SK-N-SH (cell line): ENCODE data around the gene TUBGCP6. TPM values are rescaled to one million over a fixed set of nuclear protein-coding genes. Genes with fewer than 3 reads are reported as not detected.

Source experiments
- CTCF ChIA-PET: fragments of 300-600, 350-600 bp; formaldehyde crosslinking; extraction: SDS; loops from one replicate; lab custom pipeline; 2021; lab: Yijun Ruan, JAX
- POLR2A ChIA-PET: fragments of 350-600 bp; sonication (Branson Sonifier 250); formaldehyde crosslinking; extraction: SDS; loops from one replicate; lab custom pipeline; 2020; ENCODE audit warnings: antibody characterized with exemption, inconsistent platforms; lab: Yijun Ruan, JAX
- DNase-seq: peaks from one replicate; pipeline ENCODE4 v3.0.0; 2012
- H2AFZ ChIP-seq: fragments of 200-600 bp; sonication (generic); 2 replicates; pipeline ENCODE4 v1.8.1; 2016; ENCODE audit warnings: antibody characterized with exemption, mild to moderate bottlenecking, low read depth
- H3F3A ChIP-seq: fragments of 200-600 bp; sonication (generic); replicated peaks from 2 replicates; pipeline ENCODE3; 2016; ENCODE audit warnings: antibody characterized with exemption, mild to moderate bottlenecking; ENCODE audit not compliant: insufficient read depth
- H3K27ac ChIP-seq, 2 experiments: fragments of 200-500 bp in 1 of 2; fragments of 200-600 bp in 1 of 2; sonication (Bioruptor generic) in 1 of 2; sonication (generic), shearing (Covaris generic) in 1 of 2; 2 replicates each; pipeline versions ENCODE4 v1.5.1 to v1.6.1; 2014 to 2016; ENCODE audit warnings: low read depth in 2 of 2, inconsistent platforms in 1 of 2, low read length in 1 of 2, mild to moderate bottlenecking in 1 of 2, mixed read lengths in 1 of 2
- H3K27me3 ChIP-seq: fragments of 200-600 bp; sonication (generic), shearing (Covaris generic); 2 replicates; pipeline ENCODE4 v1.6.1; 2016; ENCODE audit warnings: mixed run types; ENCODE audit not compliant: insufficient read depth
- H3K36me3 ChIP-seq, 2 experiments: fragments of 200-500 bp in 1 of 2; fragments of 200-600 bp in 1 of 2; sonication (Bioruptor generic) in 1 of 2; sonication (generic) in 1 of 2; replicated peaks in 1 of 2; 2 replicates each; pipeline versions ENCODE3 to v1.5.1; 2014 to 2016; ENCODE audit warnings: low read length in 1 of 2, mild to moderate bottlenecking in 1 of 2; ENCODE audit not compliant: insufficient read depth in 2 of 2, control insufficient read depth in 1 of 2
- H3K4me1 ChIP-seq, 2 experiments: fragments of 200-500 bp in 1 of 2; fragments of 200-600 bp in 1 of 2; sonication (Bioruptor generic) in 1 of 2; sonication (generic), shearing (Covaris generic) in 1 of 2; 2 replicates each; pipeline versions ENCODE4 v1.5.1 to v1.6.1; 2014 to 2016; ENCODE audit warnings: low read depth in 1 of 2, low read length in 1 of 2, mixed run types in 1 of 2; ENCODE audit not compliant: insufficient read depth in 2 of 2, control insufficient read depth in 1 of 2
- H3K4me2 ChIP-seq: fragments of 200-600 bp; sonication (generic), shearing (Covaris generic); 2 replicates; pipeline ENCODE4 v1.6.1; 2017; ENCODE audit warnings: mixed run types
- H3K4me3 ChIP-seq, 2 experiments: fragments of 200-500 bp in 1 of 2; fragments of 200-600 bp in 1 of 2; sonication (Bioruptor generic) in 1 of 2; sonication (generic), shearing (Covaris generic) in 1 of 2; 2 replicates each; pipeline versions ENCODE4 v1.5.1 to v1.8.1; 2014 to 2016; ENCODE audit warnings: low read depth in 2 of 2, inconsistent platforms in 1 of 2, low read length in 1 of 2, mild to moderate bottlenecking in 1 of 2, mixed read lengths in 1 of 2, moderate library complexity in 1 of 2
- H3K79me2 ChIP-seq: fragments of 200-600 bp; sonication (generic); 2 replicates; pipeline ENCODE4 v1.8.1; 2017; ENCODE audit warnings: mild to moderate bottlenecking; ENCODE audit not compliant: insufficient read depth
- H3K9ac ChIP-seq: fragments of 200-600 bp; sonication (generic); 2 replicates; pipeline ENCODE4 v1.6.1; 2017; ENCODE audit warnings: mixed run types
- H3K9me2 ChIP-seq: fragments of 200-600 bp; sonication (generic); 2 replicates; pipeline ENCODE4 v1.6.1; 2017; ENCODE audit warnings: mixed run types
- H3K9me3 ChIP-seq: fragments of 200-600 bp; sonication (generic); 2 replicates; pipeline ENCODE4 v1.6.1; 2017; ENCODE audit warnings: mixed run types, mild to moderate bottlenecking, moderate library complexity
- H4K20me1 ChIP-seq: fragments of 200-600 bp; sonication (generic); 2 replicates; pipeline ENCODE4 v1.6.1; 2017; ENCODE audit warnings: mild to moderate bottlenecking, mixed run types; ENCODE audit not compliant: insufficient read depth
- EZH2phosphoT487 ChIP-seq: fragments of 200-600 bp; sonication (generic); IDR thresholded peaks from 2 replicates; pipeline ENCODE4 v1.6.1; 2017; ENCODE audit warnings: low read depth, mixed run types, mild to moderate bottlenecking, antibody characterized with exemption, moderate library complexity, borderline replicate concordance
- FOSL2 ChIP-seq: IDR thresholded peaks from 2 replicates; pipeline ENCODE4 v1.4.0; 2012; ENCODE audit warnings: low read depth, mild to moderate bottlenecking, moderate library complexity, borderline replicate concordance
- FOXJ3 ChIP-seq: sonication (generic); formaldehyde crosslinking; IDR thresholded peaks from 2 replicates; pipeline ENCODE4 v1.5.1; 2020; ENCODE audit warnings: mild to moderate bottlenecking, missing genetic modification reagents
- GABPA ChIP-seq: IDR thresholded peaks from 2 replicates; pipeline ENCODE4 v1.4.0; 2012; ENCODE audit warnings: low read depth, mild to moderate bottlenecking
- GATA2 ChIP-seq: sonication (generic); formaldehyde crosslinking; IDR thresholded peaks from 2 replicates; pipeline ENCODE4 v1.5.0; 2020; ENCODE audit warnings: mild to moderate bottlenecking, missing genetic modification reagents
- MAX ChIP-seq: IDR thresholded peaks from 2 replicates; pipeline ENCODE4 v1.4.0; 2012; ENCODE audit warnings: low read depth
- MXI1 ChIP-seq: IDR thresholded peaks from 2 replicates; pipeline ENCODE4 v1.6.1; 2012; ENCODE audit warnings: mild to moderate bottlenecking, low read depth, low read length, improper control_type of control experiment
- NFIC ChIP-seq: IDR thresholded peaks from 2 replicates; pipeline ENCODE4 v1.4.0; 2012; ENCODE audit warnings: borderline replicate concordance
- POLR2AphosphoS5 ChIP-seq: IDR thresholded peaks from 2 replicates; pipeline ENCODE4 v1.6.1; 2012; ENCODE audit warnings: low read depth, low read length
- RAD21 ChIP-seq: IDR thresholded peaks from 2 replicates; pipeline ENCODE4 v1.6.1; 2012; ENCODE audit warnings: mild to moderate bottlenecking, low read length
- RXRA ChIP-seq: IDR thresholded peaks from 2 replicates; pipeline ENCODE4 v1.4.0; 2012; ENCODE audit warnings: low read depth, mild to moderate bottlenecking, borderline replicate concordance
- TCF12 ChIP-seq: IDR thresholded peaks from 2 replicates; pipeline ENCODE4 v1.4.0; 2012
- TEAD4 ChIP-seq: IDR thresholded peaks from 2 replicates; pipeline ENCODE4 v1.4.0; 2012; ENCODE audit warnings: mild to moderate bottlenecking, borderline replicate concordance; ENCODE audit not compliant: insufficient read depth
- YY1 ChIP-seq: IDR thresholded peaks from 2 replicates; pipeline ENCODE4 v1.4.0; 2012; ENCODE audit warnings: low read depth, mild to moderate bottlenecking
- ZBTB33 ChIP-seq: IDR thresholded peaks from 2 replicates; pipeline ENCODE4 v1.4.0; 2012; ENCODE audit warnings: low read depth, borderline replicate concordance
- WGBS: methylation state at CpG from one replicate; pipeline ENCODE4 v1.1.6; 2017; ENCODE audit warnings: low lambda C conversion rate; 5-methylcytosine and 5-hydroxymethylcytosine counted together
- polyA plus RNA-seq, 3 experiments: library from polyadenylated mRNA; depleted of rRNA; stranded (reverse); fragments of >200 nt; gene quantifications; 2 replicates each; pipeline ENCODE4 v1.2.3, GENCODE V29; 2012
- TF ChIP-seq, protein P1 (sequence below): fragments of 200-600 bp; sonication (generic); IDR thresholded peaks from 2 replicates; pipeline ENCODE4 v1.6.1; 2017; ENCODE audit warnings: antibody characterized with exemption, mild to moderate bottlenecking, moderate library complexity
- TF ChIP-seq, protein P2 (sequence below): IDR thresholded peaks from 2 replicates; pipeline ENCODE4; 2012

The TUBGCP6 gene
- polyA plus RNA-seq, 1 of the 3 experiments (the other 2 are of a cell fraction), result 40.4 TPM

DNA sequence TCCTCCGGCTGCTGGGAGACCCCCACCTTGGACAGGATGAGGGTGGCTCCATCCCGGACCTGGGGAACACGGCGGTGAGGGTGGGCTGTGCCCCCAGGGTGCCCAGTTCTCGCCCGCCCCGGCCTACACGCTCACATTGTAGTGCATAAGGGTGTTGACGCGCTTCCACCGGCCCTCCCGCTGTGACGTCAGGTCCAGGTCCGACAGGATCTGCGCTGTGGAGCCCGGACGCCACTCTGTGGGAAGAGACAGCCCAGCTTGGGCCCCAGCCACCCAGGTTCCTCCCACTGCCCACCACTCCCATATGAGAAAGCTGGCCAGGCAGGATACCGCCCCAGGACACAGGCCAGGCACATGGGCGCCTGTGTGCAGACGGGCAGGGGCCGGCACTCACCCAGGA is 33.6 kb upstream of the TUBGCP6 start:
- no peak overlapping the region for H2AFZ ChIP-seq
- WGBS, result no CpG with 5 or more reads among the region's 21 CpGs
- H3K4me2 ChIP-seq, result no peak overlapping the region
- H3K9me3 ChIP-seq, result no peaks in the 10 kb centered on the region
- H3K4me3 ChIP-seq, result no peak overlapping the region
- peaks cover 4 to 9% of the 10 kb centered on the region in 2 experiments; a peak in 2 of 4 replicates for H3K4me1 ChIP-seq
- H3K9ac ChIP-seq, result no peak overlapping the region
- peaks cover 26% of the 10 kb centered on the region for H3F3A ChIP-seq
- CTCF ChIA-PET, result interaction anchor here (2.0 kb wide), 1 partner anchor 24 kb away, joined by 5 read pairs; no protein-coding TSS in a partner anchor
- H3K36me3 ChIP-seq, result peaks cover 29 to 82% of the 10 kb centered on the region in 2 experiments
- no peak for DNase-seq
- H3K27me3 ChIP-seq, result no peaks in the 10 kb centered on the region
- H3K27ac ChIP-seq, result no peak overlapping the region
- no peaks in the 10 kb centered on the region for H3K9me2 ChIP-seq
- TF ChIP-seq POLR2AphosphoS5, result no peak
- no peak for TF ChIP-seq TEAD4
- no peak for TF ChIP-seq NFIC
- no peak for TF ChIP-seq RXRA
- TF ChIP-seq GABPA, result no peak
- TF ChIP-seq FOSL2, result no peak
- no peak for TF ChIP-seq MAX
- no peak for TF ChIP-seq FOXJ3
- no peak for TF ChIP-seq GATA2 (CRISPR knock-in tag)
- TF ChIP-seq, protein P1, sequence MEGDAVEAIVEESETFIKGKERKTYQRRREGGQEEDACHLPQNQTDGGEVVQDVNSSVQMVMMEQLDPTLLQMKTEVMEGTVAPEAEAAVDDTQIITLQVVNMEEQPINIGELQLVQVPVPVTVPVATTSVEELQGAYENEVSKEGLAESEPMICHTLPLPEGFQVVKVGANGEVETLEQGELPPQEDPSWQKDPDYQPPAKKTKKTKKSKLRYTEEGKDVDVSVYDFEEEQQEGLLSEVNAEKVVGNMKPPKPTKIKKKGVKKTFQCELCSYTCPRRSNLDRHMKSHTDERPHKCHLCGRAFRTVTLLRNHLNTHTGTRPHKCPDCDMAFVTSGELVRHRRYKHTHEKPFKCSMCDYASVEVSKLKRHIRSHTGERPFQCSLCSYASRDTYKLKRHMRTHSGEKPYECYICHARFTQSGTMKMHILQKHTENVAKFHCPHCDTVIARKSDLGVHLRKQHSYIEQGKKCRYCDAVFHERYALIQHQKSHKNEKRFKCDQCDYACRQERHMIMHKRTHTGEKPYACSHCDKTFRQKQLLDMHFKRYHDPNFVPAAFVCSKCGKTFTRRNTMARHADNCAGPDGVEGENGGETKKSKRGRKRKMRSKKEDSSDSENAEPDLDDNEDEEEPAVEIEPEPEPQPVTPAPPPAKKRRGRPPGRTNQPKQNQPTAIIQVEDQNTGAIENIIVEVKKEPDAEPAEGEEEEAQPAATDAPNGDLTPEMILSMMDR, result no peak
- no peak for TF ChIP-seq MXI1
- TF ChIP-seq RAD21, result no peak
- no peak for TF ChIP-seq EZH2phosphoT487
- TF ChIP-seq ZBTB33, result no peak
- TF ChIP-seq, protein P2, sequence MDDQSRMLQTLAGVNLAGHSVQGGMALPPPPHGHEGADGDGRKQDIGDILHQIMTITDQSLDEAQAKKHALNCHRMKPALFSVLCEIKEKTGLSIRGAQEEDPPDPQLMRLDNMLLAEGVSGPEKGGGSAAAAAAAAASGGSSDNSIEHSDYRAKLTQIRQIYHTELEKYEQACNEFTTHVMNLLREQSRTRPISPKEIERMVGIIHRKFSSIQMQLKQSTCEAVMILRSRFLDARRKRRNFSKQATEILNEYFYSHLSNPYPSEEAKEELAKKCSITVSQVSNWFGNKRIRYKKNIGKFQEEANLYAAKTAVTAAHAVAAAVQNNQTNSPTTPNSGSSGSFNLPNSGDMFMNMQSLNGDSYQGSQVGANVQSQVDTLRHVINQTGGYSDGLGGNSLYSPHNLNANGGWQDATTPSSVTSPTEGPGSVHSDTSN, result no peak
- TF ChIP-seq YY1, result no peak
- TF ChIP-seq TCF12, result no peak
- TF ChIP-seq, all 33 proteins: peak for 0
- Histone ChIP-seq H4K20me1 (peaks cover 20% of the 10 kb centered on the region; the same call in 1 of the 2 replicates), H3K79me2 (peaks cover 5% of the 10 kb centered on the region; the same call in 1 of the 2 replicates)
- POLR2A ChIA-PET, result no interaction called here
